Pancreas (tissue), 10 donors: ENCODE data around the gene MYL4. TPM values are rescaled to one million over a fixed set of nuclear protein-coding genes. Genes with fewer than 3 reads are reported as not detected.

Experiments used
- ATAC-seq, 4 donors: fragments of 200-7000 bp; cut with Tn5 transposase; one replicate each; pipeline versions ENCODE4 v1.8.0 to v1.9.1; 2020; ENCODE audit warnings: mild to moderate bottlenecking in 4 of 4, moderate library complexity in 4 of 4
- DNase-seq, 6 donors: peaks; one replicate each; pipeline ENCODE4 v3.0.0-alpha.2; 2020
- FAIRE-seq: peaks from 2 replicates; lab custom pipeline; 2012; peaks lifted over from hg19 to GRCh38; lab: Jason Lieb, UNC
- H3K27ac ChIP-seq, 4 donors: fragments of 200-600 bp; sonication (generic); 1 replicate in 3 of 4; 2 replicates in 1 of 4; pipeline versions ENCODE4 v1.5.0 to v1.8.0; 2020
- H3K27me3 ChIP-seq, 4 donors: fragments of 200-600 bp; one replicate each; pipeline ENCODE4 v1.8.0; 2021
- H3K36me3 ChIP-seq, 3 donors: fragments of 200-600 bp; sonication (generic) in 1 of 3; one replicate each; pipeline versions ENCODE4 v1.5.0 to v1.8.0; 2020 to 2021
- H3K4me1 ChIP-seq, 3 donors: fragments of 200-600 bp; one replicate each; pipeline ENCODE4 v1.8.0; 2021
- H3K4me3 ChIP-seq, 4 donors: fragments of 200-600 bp; sonication (generic) in 2 of 4; one replicate each; pipeline versions ENCODE4 v1.5.0 to v1.8.0; 2020 to 2021
- H3K9me3 ChIP-seq, 4 donors: fragments of 200-600 bp; one replicate each; pipeline ENCODE4 v1.8.0; 2021
- CTCF ChIP-seq, 4 donors: fragments of 200-600 bp; sonication (generic) in 3 of 4; IDR thresholded peaks; one replicate each; pipeline versions ENCODE4 v1.5.0 to v1.8.0; 2021; ENCODE audit warnings: antibody characterized with exemption in 4 of 4
- WGBS, 2 donors: extraction: QIAGEN DNeasy Blood & Tissue Kit; methylation state at CpG; one replicate each; pipeline ENCODE4 v1.1.7; 2013; 5-methylcytosine and 5-hydroxymethylcytosine counted together
- intact Hi-C, 3 donors: fragments of 100-400 bp; cut with DNase I; formaldehyde crosslinking; loops; one replicate each; pipeline versions ENCODE4 v1.11.1 to v1.14.2; 2022
- polyA plus RNA-seq, 2 donors: library from polyadenylated mRNA; stranded (reverse); fragments of 200-250 nt; gene quantifications; one replicate each; pipeline ENCODE4 v1.2.3, GENCODE V29; 2013
- total RNA-seq, 6 donors: library from RNA; stranded (reverse); fragmentation: NEBNext Ultra II Directional in 4 of 6; extraction: Animal tissue kit (Norgen Biotek cat#: 25700) in 4 of 6; gene quantifications; one replicate each; pipeline versions ENCODE4 v1.2.1 to v1.2.4, GENCODE V29; 2021 to 2023
- donor health status: healthy with polysubstance abuse.
- donor health status: DM: no; HTN: no; CAD: no; lungs with moderate emphysema.
- donor health status: DM: no; HTN: no; CAD: no.
- donor health status: control.
- donor health status: control.
- donor health status: Bipolar disorder and iron deficiency.
- donor health status: DM: yes; HTN: yes; CAD: no.
- donor health status: DM: no; HTN: no; CAD: no.
- donor health status: DM: no; HTN: no; CAD: no.
- donor health status: DM: yes; HTN: yes; CAD: no.

The MYL4 gene
- total and polyA plus RNA-seq, 8 donors, result 0.23 to 0.53 (median 0.28) TPM; not detected in 4

GRCh38 chr17:47251421-47251940, 42.3 kb downstream of the MYL4 start:
- TF ChIP-seq CTCF (IDR thresholded peaks at IDR 0.05), result no peak
- no peaks in the 10 kb centered on the region for H3K9me3 ChIP-seq
- FAIRE-seq (no peak), DNase-seq (no peak), ATAC-seq (no peak)
- intact Hi-C loops, result no loop called here
- no peak overlapping the region for H3K4me3 ChIP-seq
- H3K27ac ChIP-seq, result no peak overlapping the region
- WGBS, 2 donors, result 66 to 68% methylated on average over 1 of the region's 1 CpG
- no peaks in the 10 kb centered on the region for H3K36me3 ChIP-seq
- peaks cover 0 to 13% (median 0%) of the 10 kb centered on the region in 4 donors for H3K27me3 ChIP-seq
- peaks cover 0 to 5% (median 5%) of the 10 kb centered on the region in 3 donors for H3K4me1 ChIP-seq

GRCh38 chr17:47252209-47252608, 43.1 kb downstream of the MYL4 start:
- H3K36me3 ChIP-seq, result no peaks in the 10 kb centered on the region
- no peak overlapping the region for H3K4me3 ChIP-seq
- WGBS, 2 donors, result 97 to 100% methylated on average over 1 of the region's 1 CpG
- ATAC-seq (no peak), FAIRE-seq (no peak), DNase-seq (no peak)
- no peak overlapping the region for H3K27ac ChIP-seq
- peaks cover 0 to 5% (median 5%) of the 10 kb centered on the region in 3 donors for H3K4me1 ChIP-seq
- no peak for TF ChIP-seq CTCF (IDR thresholded peaks at IDR 0.05)
- intact Hi-C loops, result no loop called here
- H3K9me3 ChIP-seq, result no peaks in the 10 kb centered on the region
- peaks cover 0 to 13% (median 0%) of the 10 kb centered on the region in 4 donors for H3K27me3 ChIP-seq

GRCh38 chr17:47252766-47253512, 43.8 kb downstream of the MYL4 start:
- intact Hi-C loops, result no loop called here
- DNase-seq (no peak), ATAC-seq (no peak), FAIRE-seq (no peak)
- H3K27me3 ChIP-seq, result peaks cover 0 to 13% (median 0%) of the 10 kb centered on the region in 4 donors
- 71% methylated on average over 10 of the region's 10 CpGs for WGBS, 2 donors
- no peak for TF ChIP-seq CTCF (IDR thresholded peaks at IDR 0.05)
- no peak overlapping the region for H3K27ac ChIP-seq
- no peaks in the 10 kb centered on the region for H3K9me3 ChIP-seq
- peak overlapping the region in 1 of 4 donors; percentile 62 for H3K4me3 ChIP-seq
- H3K4me1 ChIP-seq, result peaks cover 0 to 5% (median 5%) of the 10 kb centered on the region in 3 donors
- no peaks in the 10 kb centered on the region for H3K36me3 ChIP-seq

DNA sequence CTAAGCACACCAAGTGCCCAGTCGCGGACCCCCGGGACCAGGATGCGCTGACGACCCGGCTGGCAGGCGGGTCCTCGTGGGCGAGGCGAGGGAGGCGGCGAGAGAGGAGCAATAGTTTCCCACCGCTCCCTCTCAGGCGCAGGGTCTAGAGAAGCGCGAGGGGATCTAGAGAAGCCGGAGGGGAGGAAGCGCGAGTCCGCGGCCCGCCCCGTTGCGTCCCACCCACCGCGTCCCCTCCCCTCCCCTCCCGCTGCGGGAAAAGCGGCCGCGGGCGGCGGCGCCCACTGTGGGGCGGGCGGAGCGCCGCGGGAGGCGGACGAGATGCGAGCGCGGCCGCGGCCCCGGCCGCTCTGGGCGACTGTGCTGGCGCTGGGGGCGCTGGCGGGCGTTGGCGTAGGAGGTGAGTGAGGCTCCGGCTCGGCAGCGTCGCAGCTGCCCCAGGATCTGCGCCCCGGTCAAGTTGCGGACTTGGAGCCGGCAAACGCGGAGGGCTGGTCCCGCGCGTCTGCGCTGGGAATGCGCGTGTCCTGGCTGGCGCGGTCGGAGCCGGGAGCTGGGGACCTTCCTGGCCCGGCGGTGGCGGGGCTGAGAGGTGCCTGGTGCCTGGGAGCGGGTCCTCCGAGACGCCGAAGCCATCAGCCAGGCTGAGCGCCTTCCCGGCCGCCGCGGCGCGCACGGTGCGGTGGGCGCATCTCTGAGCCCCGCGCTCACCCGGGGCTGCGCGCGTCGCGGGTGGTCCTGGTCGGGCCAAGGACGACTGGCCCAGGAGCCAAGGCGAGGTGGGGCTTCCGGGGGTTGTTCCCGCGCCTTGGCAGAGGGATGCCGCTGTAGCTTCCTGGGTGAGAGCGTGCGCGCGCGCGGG, 44.6 kb downstream of the MYL4 start, which contains the start of gene ITGB3:
TSS of gene ITGB3 (plus strand) at position 287 of the 862 bp plus-strand sequence. CDS start at position 322, 35 bp downstream.
- intact Hi-C loops, result no loop called here
- FAIRE-seq (no peak), ATAC-seq (peak; percentile 94 to 98 (median 96)), DNase-seq (peak; percentile 53 to 89 (median 70))
- WGBS, 2 donors, result 2 to 3% methylated on average over 70 to 112 of the region's 112 CpGs
- TF ChIP-seq CTCF (IDR thresholded peaks at IDR 0.05), result peak in 1 of 4 donors; percentile 9
- no peak within 1 kb of the TSS for H3K27ac ChIP-seq
- peak within 1 kb of the TSS; percentile 21 to 69 (median 59) for H3K4me3 ChIP-seq
- no peaks in the 10 kb centered on the region for H3K9me3 ChIP-seq
- peaks cover 0 to 13% (median 0%) of the 10 kb centered on the region in 4 donors for H3K27me3 ChIP-seq
- H3K4me1 ChIP-seq, result peaks cover 0 to 5% (median 5%) of the 10 kb centered on the region in 3 donors
- no peaks in the 10 kb centered on the region for H3K36me3 ChIP-seq
